ENCODE data around the gene APBB3. TPM values are rescaled to one million over a fixed set of nuclear protein-coding genes. Genes with fewer than 3 reads are reported as not detected.

The APBB3 gene
- total and polyA plus RNA-seq, 9 of the 15 experiments (the other 6 are each of a cell fraction or from before 2014, with no cell fraction given) = 0.17 to 24.3 (median 9.5) TPM

- TF ChIP-seq ZMIZ1 (IDR thresholded peaks at IDR 0.05; ENCODE audit: low read depth in 2 of 2, low read length in 2 of 2) (0 out of 4 replicates have a peak, but pooled peaks of 1 of the 2 experiments have one; percentile 40), MCM2 (IDR thresholded peaks at IDR 0.05; ENCODE audit: low read depth) (no peak), CEBPZ (IDR thresholded peaks at IDR 0.05; ENCODE audit: borderline replicate concordance, low read depth, low read length) (no peak), ZNF639 (CRISPR knock-in tag; conservative IDR thresholded peaks at IDR 0.05 in 1 of 2, IDR thresholded peaks at IDR 0.05 in 1 of 2) (no peak), NCOA1 (IDR thresholded peaks at IDR 0.05; ENCODE audit: low read depth) (no peak), ZNF668 (CRISPR knock-in tag; IDR thresholded peaks at IDR 0.05) (no peak), E2F1 (CRISPR knock-in tag; IDR thresholded peaks at IDR 0.05) (peak; percentile 64; the same call in 1 of the 2 replicates), ZNF395 (CRISPR knock-in tag; IDR thresholded peaks at IDR 0.05) (0 out of 2 replicates have a peak, but pooled peaks have one; percentile 5), HDGF (IDR thresholded peaks at IDR 0.05) (no peak), ZNF175 (CRISPR knock-in tag; IDR thresholded peaks at IDR 0.05; ENCODE audit: low read depth) (no peak), SRSF3 (IDR thresholded peaks at IDR 0.05; ENCODE audit: insufficient read depth, low read length) (no peak)
Measured at GRCh38 chr5:140547508-140548299, 16.7 kb downstream of the APBB3 start, which contains the start of gene EIF4EBP3 (continued).

All from K562 (cell line).